ENCODE results near the gene TIMM22.
"Not testable (repeated sequence)": the region's sequence is repeated elsewhere in the genome, so short reads cannot be mapped to it uniquely, and the experiment has no call there.

Gene TIMM22

DNA sequence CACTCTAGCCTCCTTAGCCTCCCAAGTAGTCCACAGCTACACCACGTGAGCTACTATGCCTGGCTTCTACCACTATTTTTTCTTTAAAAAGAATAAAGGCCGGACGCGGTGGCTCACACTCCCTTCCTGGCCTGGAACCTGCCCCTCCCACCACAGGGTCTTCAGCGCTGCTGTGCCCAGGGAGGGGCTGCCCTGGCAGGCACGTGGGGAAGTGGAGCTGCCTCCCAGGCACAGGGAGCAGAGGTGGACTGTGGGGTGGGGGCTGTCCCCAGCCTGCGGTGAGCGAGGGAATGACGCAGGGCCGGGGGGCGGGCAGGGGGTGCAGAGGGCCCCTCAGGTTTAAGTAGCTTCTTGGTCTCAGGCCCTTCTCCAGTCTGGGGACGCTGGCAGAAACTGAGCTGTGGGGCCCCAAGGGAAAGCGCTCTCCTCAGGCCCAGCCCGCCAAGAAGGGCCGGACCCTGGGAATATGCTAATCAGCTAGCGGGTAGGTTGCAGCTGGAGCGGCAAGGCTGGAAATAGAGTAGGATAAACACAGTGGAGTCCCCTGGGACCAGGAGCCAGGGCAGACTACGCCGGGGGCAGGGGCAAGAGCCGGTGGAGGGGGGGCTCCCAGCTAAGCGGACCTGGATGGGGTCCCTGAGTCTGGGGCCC, 46.8 kb downstream of the TIMM22 start:
- DNase-seq: no peak

DNA sequence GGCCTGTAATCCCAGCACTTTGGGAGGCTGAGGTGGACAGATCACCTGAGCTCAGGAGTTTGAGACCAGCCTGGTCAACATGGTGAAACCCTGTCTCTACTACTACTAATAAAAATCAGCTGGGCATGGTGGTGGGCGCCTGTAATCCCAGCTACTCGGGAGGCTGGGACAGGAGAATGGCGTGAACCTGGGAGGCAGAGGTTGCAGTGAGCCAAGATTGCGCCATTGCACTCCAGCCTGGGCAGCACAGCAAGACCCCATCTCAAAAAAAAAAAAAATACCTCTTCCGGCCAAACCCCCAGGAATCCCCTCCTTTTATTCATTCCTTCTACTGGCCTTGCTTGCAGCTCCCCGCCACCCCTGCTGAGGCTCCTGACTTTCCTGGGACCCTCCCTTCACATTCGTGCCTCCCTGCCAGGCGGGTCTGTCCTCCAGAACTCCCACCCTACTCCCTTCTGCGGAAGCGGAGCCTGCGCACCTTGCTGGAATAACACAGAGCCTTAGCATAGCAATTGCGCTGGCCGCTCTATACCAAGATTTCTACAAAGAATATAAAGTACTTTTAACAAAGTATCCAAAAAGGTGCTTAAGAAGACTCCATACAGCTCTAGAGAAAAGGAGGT, 47.6 kb downstream of the TIMM22 start:
- not testable (repeated sequence) for DNase-seq

DNA sequence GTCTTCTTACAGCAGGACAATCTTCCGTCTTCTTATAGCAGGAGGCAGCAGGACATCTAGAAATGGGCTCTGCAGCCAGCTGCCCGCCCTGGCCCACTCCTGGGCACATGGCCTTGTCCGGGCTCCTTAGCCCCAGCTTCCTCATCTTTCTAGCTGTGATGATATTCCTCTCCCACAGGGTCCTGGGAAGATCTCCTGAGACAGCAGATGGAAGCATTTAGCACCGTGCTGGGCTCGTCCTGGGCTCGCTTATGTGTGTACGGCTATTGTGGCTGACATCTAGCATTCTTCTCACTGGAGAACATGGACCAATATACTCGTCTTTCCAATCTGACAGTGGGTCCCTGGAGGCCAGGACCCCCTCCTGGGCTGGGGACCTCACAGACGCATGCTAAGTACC, 48.5 kb downstream of the TIMM22 start:
- no peak for DNase-seq

DNA sequence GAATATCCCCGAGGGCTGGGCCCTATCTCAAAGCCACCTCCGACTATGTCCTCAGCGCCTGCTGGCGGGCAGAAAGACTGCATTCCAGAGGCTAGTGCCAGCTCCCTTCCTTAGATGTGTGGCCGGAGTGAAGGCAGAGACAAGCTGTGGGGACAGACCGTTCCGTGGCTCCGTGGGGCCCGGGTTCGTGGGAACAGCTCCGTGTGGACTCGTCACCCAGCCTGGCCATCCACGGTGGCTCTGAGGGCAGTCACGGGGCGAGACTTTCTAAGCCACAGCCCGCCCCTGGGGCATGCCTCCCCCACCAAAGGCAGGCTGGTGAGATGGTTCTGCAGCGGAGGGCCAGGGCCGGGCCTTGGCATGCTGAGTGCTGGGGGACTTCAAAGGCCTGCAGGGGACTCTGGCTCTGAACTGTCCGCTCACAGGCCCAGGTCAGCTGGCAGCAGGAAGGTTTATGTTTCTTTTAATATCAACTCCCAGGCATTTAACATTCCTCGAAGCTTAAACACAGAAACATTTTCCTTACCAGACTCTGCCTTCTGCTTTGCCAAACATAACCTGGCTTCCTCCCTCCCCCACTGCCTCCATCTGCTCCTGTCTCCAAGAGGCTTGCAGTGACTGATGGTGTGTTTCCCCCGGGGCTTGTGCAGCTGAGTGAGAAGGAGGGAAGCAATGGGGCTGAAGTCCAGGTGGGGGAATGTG, 50.4 kb downstream of the TIMM22 start:
- DNase-seq: no peak

DNA sequence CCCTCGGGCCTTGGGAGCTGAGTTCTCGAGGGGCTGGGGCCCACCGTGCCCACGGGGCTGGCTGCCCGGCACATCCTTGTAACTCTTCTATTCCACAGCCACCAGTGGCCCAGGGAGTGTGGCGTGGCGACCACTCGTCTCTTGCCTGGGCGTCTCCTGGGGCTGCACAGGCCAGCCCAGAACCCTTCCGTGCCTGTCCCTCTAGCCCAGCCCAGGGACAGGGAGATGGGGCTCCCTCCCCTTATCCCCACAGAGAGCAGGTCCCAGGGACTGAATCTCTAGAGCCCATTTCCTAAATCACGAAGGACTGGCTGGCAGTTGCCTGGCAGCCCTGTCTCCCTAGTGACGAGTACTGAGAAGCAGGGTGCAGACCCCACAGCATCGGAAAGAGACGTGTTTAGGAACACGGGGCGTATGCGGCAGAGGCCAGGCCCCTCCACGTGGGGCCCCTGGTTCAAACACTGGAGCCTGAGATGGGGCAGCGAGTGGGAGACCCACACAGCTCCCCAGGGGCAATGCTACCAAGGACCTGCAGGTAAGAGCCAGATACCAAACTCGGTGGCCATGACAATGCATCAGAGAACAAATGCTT, 51.0 kb downstream of the TIMM22 start:
- no peak for DNase-seq

DNA sequence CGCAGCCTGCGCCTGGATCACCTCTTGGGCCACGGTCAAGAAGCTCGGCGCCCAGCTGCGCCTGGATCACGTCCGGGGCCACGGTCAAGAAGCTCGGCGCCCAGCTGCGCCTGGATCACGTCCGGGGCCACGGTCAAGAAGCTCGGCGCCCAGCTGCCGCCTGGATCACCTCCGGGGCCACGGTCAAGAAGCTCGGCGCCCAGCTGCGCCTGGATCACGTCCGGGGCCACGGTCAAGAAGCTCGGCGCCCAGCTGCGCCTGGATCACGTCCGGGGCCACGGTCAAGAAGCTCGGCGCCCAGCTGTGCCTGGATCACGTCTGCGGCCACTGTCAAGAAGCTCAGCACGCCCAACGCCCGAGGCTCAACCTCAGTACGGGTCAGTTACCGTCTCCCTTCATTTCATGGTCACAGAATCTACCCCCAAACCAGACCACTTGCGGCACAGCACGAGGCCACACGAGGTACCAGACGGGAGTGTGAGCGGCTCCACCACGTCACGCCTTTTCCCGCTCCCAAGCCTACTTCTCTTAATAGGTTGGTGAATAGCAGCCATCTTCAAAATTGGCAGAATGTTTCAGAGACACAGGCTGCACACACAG, 51.7 kb downstream of the TIMM22 start:
- not testable (repeated sequence) for DNase-seq

DNA sequence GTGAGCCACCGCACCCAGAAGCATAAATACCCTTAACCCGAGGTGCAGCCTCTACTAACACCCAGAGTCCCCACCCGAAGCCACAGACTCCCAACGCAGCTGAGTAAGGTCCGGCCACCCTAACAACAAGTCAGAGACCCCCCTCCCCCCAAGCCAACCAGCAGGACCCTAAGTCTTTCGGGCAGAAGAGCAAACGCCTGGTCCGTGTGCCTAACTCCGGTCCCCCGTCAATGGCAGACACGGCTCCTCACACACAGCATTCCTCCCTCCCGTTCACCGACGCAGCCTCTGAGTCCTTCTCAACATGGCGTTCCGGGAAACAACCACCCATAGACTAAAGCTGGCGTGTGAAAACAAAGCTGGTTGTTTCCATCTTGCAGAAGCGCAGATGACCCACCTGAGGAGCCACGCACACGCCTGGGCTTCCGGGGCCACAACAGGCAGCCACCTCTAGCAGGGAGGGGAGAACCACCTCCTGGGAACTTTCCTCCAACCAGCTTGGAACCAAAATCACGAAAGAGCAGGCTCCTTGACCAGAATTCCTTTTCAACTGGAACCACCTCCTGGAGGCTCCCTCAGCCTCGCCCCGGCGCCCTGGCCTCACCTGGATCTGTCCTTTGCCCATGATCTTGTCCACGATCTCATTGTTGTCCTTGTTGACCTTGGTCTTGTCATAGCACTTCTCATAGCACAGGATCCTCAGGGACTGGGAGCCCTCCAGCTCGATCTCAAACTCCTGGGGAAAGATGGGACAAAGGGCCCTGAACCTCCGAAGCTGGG, 52.7 kb downstream of the TIMM22 start:
- DNase-seq: no peak

DNA sequence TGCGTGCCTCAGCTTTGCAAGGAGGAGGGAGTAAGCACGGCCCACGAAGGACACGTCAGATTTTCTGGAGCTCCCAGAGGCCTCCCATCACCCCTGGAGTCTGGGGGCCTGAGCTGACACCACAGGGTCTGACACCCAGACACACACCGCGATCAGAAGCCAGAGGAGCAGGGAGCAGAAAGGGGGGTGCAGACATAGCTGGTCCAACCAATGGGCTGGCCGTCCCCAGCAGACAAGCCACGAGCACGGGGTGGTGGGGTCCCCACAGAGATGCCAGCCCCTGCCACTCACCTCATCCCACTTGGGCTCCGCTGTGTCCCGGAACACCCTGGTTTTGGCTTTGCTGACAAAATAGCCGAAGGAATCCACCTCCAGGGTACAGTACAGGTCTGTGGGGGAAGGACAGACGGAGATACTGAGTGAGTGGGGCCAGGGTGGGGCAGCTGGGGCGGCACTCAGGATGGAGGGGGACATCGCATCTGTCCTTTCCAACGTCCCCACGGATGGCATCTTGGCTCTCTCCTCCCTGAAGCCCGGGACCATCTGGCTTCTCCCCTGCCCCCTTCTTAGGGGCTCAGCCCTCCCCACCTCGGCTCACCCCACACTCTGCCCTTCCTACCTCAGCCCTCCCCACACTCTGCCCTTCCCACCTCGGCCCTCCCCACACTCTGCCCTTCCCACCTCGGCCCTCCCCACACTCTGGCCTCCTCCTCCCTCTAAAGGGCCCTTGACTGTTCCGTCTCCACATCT, 53.5 kb downstream of the TIMM22 start:
- no peak for DNase-seq

DNA sequence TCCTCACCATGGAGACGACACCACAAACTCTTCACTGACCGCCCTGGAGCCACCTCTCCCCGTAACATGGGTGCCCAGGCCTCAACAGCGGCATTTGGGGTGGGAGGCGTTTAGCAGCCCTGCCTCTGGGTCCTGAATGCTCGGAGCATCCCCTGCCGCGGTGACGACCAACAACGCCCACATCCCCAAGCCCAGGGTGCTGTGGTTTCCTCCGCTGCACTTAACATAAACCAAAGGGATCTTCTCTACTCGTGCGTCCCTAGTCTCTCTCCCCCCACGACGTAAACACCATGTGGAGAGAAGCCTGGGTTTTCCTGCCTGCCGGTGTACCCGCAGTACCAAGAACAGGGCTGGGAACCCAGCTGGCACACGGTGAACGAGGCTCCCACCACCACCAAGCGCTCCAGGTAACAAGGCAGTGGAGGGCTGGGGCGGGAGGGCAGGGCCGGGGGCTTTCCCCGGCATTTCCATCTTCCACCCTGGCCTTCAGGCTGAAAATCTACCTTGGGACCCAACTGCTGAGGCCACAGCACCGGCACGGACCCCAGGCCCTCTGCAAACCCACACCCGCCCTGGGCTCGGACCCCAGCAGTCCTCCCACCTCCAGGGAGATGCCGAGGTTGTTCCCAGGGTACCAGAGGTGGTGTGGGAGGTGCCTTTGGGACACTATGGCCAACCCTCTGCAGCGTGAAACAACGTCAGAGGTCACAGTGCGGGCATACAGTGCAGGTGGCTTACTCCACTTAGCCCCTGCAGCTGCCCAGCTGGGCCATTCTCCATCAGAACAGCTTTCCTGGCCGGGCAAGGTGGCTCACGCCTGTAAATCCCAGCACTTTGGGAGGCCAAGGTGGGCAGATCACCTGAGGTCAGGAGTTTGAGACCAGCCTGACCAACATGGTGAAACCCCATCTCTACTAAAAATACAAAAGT, 54.3 kb downstream of the TIMM22 start:
- no peak for DNase-seq

Data from KG1 (cell line).